Upper lobe of right lung (tissue), 1 donor: ENCODE measurements around the gene CD300C. TPM values are rescaled to one million over a fixed set of nuclear protein-coding genes. Genes with fewer than 3 reads are reported as not detected.

ENCODE experiments used
- ATAC-seq: fragments of 200-7000 bp; cut with Tn5 transposase; one replicate; pipeline ENCODE4 v1.9.1; 2020; ENCODE audit warnings: mild to moderate bottlenecking, moderate library complexity
- DNase-seq: peaks from one replicate; pipeline ENCODE4 v3.0.0-alpha.2; 2020
- H3K27ac ChIP-seq: fragments of 200-600 bp; one replicate; pipeline ENCODE4 v1.8.0; 2022
- H3K27me3 ChIP-seq: fragments of 200-600 bp; one replicate; pipeline ENCODE4 v1.8.0; 2022; ENCODE audit warnings: mild to moderate bottlenecking
- H3K36me3 ChIP-seq: fragments of 200-600 bp; one replicate; pipeline ENCODE4 v1.8.0; 2022
- H3K4me1 ChIP-seq: fragments of 200-600 bp; one replicate; pipeline ENCODE4 v1.8.0; 2022
- H3K4me3 ChIP-seq: fragments of 200-600 bp; one replicate; pipeline ENCODE4 v1.8.0; 2022; ENCODE audit warnings: mild to moderate bottlenecking
- H3K9me3 ChIP-seq: fragments of 200-600 bp; one replicate; pipeline ENCODE4 v1.8.0; 2022
- intact Hi-C: fragments of 100-400 bp; cut with DNase I; formaldehyde crosslinking; loops from one replicate; pipeline ENCODE4 v1.11.0; 2022
- total RNA-seq: library from RNA; stranded (reverse); fragmentation: NEBNext Ultra II Directional; extraction: Animal tissue kit (Norgen Biotek cat#: 25700); gene quantifications from one replicate; pipeline ENCODE4 v1.2.1, GENCODE V29; 2021
- TF ChIP-seq, protein P1 (sequence below): fragments of 200-600 bp; IDR thresholded peaks from one replicate; pipeline ENCODE4 v1.8.0; 2022; ENCODE audit warnings: antibody characterized with exemption
- donor health status: DM: no; HTN: yes; CAD: no; lungs with severe emphysema.

Gene CD300C
- total RNA-seq, 1 donor from 2014 or later: 8.2 TPM

DNA sequence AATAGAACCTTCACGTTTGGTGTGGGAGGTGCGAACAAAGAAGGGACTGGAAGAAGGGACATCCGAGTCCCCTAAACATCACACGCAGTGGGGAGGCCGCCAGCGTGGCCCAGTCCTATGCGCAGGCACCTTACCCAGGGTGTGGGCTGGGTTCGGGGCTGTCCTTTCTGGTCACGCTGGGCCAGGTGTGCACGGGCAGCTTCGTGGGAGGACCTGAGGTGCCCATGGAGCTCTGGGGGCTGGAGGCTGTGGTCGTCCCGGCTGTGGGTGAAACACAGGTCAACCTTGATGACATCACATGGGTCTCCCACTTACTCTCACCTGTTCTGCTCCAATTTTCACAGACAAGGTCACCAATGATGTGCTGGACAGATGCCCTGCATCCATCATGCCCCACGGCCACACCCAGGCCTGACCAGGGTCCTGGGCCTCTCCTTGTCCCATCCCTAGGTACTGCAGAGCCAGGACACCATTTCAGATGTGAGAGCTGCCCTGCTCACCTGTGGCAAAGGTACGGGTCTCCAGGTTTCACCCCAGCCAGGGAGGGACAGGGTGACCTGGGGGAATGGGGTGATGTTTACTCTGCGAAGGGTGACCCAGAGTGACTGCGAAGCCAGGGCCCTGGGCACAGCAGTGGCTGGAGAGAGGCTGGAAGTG lies 3.1 kb downstream of the CD300C start:
- intact Hi-C loops: no loop called here
- no peak overlapping the region for H3K4me3 ChIP-seq
- ATAC-seq (no peak), DNase-seq (peak; percentile 59)
- H3K4me1 ChIP-seq: no peaks in the 10 kb centered on the region
- H3K27me3 ChIP-seq: no peaks in the 10 kb centered on the region
- H3K36me3 ChIP-seq: no peaks in the 10 kb centered on the region
- H3K9me3 ChIP-seq: no peaks in the 10 kb centered on the region
- TF ChIP-seq, protein P1, sequence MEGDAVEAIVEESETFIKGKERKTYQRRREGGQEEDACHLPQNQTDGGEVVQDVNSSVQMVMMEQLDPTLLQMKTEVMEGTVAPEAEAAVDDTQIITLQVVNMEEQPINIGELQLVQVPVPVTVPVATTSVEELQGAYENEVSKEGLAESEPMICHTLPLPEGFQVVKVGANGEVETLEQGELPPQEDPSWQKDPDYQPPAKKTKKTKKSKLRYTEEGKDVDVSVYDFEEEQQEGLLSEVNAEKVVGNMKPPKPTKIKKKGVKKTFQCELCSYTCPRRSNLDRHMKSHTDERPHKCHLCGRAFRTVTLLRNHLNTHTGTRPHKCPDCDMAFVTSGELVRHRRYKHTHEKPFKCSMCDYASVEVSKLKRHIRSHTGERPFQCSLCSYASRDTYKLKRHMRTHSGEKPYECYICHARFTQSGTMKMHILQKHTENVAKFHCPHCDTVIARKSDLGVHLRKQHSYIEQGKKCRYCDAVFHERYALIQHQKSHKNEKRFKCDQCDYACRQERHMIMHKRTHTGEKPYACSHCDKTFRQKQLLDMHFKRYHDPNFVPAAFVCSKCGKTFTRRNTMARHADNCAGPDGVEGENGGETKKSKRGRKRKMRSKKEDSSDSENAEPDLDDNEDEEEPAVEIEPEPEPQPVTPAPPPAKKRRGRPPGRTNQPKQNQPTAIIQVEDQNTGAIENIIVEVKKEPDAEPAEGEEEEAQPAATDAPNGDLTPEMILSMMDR: no peak
- no peak overlapping the region for H3K27ac ChIP-seq

DNA sequence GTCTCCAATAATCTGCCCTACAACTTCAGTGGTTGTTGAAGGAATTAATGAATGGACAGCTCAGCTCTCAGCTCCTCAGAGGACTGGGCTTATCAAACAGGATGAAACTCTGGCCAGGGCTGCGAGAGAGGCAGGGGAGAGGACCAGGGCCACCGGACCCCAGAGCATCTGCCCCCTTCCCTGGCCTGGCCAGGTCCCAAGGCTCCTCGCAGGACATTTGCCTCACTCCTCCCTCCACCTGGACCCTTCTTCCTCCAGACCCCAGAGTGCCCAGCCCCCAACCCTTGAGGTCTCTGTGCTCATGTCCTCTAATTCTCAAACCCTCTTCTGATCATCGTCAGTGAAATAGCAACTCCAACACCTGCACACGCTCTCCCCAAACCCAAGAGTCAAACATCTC lies 3.7 kb downstream of the CD300C start:
- intact Hi-C loops: no loop called here
- ATAC-seq (no peak), DNase-seq (no peak)
- Histone ChIP-seq H3K4me1 (no peaks in the 10 kb centered on the region), H3K27ac (no peak overlapping the region), H3K36me3 (no peaks in the 10 kb centered on the region), H3K4me3 (no peak overlapping the region), H3K27me3 (no peaks in the 10 kb centered on the region), H3K9me3 (no peaks in the 10 kb centered on the region)
- TF ChIP-seq, protein P1: no peak

DNA sequence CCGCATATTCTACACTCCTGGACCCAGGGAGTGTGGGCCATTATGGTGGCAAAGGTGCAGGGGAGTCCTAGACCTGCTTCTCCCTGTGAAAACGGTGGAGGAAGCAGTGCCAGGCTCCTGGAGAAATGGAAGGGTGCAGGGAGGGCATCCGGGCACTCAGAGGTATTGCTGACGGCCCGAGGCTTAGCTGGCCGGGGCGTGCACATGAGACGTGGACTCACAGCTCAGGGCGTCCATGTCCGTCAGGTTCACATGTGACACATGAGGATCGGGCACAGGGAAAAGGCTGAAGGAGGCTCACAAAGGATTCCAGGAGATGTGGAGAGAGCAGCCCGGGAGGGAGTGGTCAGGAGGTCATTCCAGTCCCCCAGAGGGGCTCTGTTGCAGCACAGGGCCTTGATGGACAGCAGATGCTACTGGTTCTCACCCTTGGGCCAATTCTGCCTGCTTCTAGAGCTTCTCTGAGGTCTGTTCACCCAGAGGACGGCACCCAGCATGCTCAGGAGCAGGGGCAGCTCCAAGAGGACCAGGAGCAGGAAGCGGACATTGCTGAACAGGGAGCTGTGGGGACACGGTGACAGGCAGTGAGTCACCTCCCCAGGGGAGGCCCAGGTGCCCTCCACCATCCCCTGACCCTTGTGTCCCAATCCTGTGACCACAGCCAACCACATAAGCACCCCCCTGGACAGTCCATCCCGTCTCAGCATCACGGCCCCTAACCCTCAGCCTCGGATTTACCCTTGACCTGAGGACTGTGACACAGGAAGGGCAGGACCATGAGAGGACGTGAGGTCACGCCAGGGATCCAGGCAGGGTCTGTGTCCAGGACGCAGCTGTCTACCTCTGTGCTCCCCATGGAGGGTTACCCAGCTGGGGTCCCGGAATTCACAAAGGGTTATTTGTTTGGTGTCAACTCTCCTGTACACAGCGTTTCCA lies 4.5 kb downstream of the CD300C start:
- DNase-seq: peak; percentile 43
- no peaks in the 10 kb centered on the region for H3K9me3 ChIP-seq

DNA sequence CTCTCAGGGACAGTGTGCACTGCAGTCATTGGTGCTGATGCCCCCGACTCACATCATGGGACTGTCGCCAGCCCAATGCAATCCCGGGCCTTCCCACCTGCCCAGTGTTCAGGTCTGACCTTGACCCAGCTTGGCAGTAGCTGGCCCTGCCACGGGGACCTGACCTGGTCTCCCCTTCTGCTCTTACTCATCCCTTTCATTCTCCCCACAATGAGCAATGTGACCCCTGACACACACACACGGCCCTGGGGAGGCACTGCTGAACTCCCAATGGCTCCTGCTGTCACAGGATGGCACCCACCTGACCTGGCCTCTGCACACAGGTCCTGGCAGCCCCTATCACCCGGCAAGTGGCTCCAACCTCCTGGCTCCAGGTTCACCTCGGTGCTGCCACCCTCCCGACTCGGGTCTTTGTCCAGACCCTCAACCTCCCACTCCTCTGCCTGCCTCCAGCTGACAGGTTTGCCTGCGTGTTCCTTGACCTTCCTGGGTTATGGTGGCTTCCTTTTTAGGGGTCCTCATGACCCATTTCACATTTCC lies 6.6 kb downstream of the CD300C start:
- DNase-seq (peak; percentile 51), ATAC-seq (peak; percentile 5)
- H3K4me1 ChIP-seq: no peaks in the 10 kb centered on the region
- H3K27me3 ChIP-seq: peaks cover 2% of the 10 kb centered on the region
- H3K9me3 ChIP-seq: no peaks in the 10 kb centered on the region
- no peaks in the 10 kb centered on the region for H3K36me3 ChIP-seq
- no peak overlapping the region for H3K27ac ChIP-seq
- no peak overlapping the region for H3K4me3 ChIP-seq
- TF ChIP-seq, protein P1: no peak
- intact Hi-C loops: no loop called here

More for the DNA sequence above, 4.5 kb downstream of the CD300C start:
- Histone ChIP-seq H3K27me3 (no peaks in the 10 kb centered on the region), H3K4me3 (no peak overlapping the region), H3K4me1 (no peaks in the 10 kb centered on the region), H3K27ac (no peak overlapping the region), H3K36me3 (no peaks in the 10 kb centered on the region)
- TF ChIP-seq, protein P1: no peak
- ATAC-seq: no peak
- intact Hi-C loops: no loop called here

- DNase-seq (no peak), ATAC-seq (no peak)
- Histone ChIP-seq H3K27me3 (peaks cover 6% of the 10 kb centered on the region), H3K4me3 (no peak overlapping the region), H3K4me1 (no peaks in the 10 kb centered on the region), H3K27ac (no peak overlapping the region), H3K9me3 (no peaks in the 10 kb centered on the region), H3K36me3 (no peaks in the 10 kb centered on the region)
- intact Hi-C loops: no loop called here
- TF ChIP-seq, protein P1: no peak
These were observed 9.0 kb downstream of the CD300C start for GRCh38 chr17:74536890-74537289.
